Ovary (tissue), 9 donors: ENCODE data around the gene MTA1. TPM values are rescaled to one million over a fixed set of nuclear protein-coding genes. Genes with fewer than 3 reads are reported as not detected.
A peak's percentile ranks its signal among the peaks of the same experiment; 100 is the strongest.

ENCODE experiments used
- DNase-seq, 5 donors: peaks; one replicate each; pipeline ENCODE4 v3.0.0-alpha.2; 2019 to 2020
- H3K27ac ChIP-seq, 2 donors: fragments of 200-600 bp; one replicate each; pipeline versions ENCODE4 v1.5.1 to v1.8.0; 2019 to 2022
- H3K27me3 ChIP-seq: fragments of 200-600 bp; one replicate; pipeline ENCODE4 v1.8.0; 2022
- H3K36me3 ChIP-seq: fragments of 200-600 bp; sonication (generic); one replicate; pipeline ENCODE4 v1.5.1; 2019
- H3K4me1 ChIP-seq: one replicate; pipeline ENCODE4 v1.8.1; 2013; ENCODE audit warnings: mild to moderate bottlenecking, moderate library complexity; ENCODE audit not compliant: insufficient read depth
- H3K4me3 ChIP-seq: fragments of 200-600 bp; sonication (generic); one replicate; pipeline ENCODE4 v1.5.1; 2017
- H3K9me3 ChIP-seq, 2 donors: fragments of 200-600 bp in 1 of 2; sonication (generic) in 1 of 2; one replicate each; pipeline versions ENCODE4 v1.5.1 to v1.8.1; 2013 to 2019; ENCODE audit warnings: mild to moderate bottlenecking in 1 of 2, moderate library complexity in 1 of 2
- EP300 ChIP-seq: sonication (generic); formaldehyde crosslinking; IDR thresholded peaks from one replicate; pipeline ENCODE4 v1.6.1; 2017; ENCODE audit warnings: antibody characterized with exemption
- POLR2A ChIP-seq: fragments of 450-650 bp; IDR thresholded peaks from one replicate; pipeline ENCODE4 v1.6.1; 2017; ENCODE audit warnings: antibody characterized with exemption, mild to moderate bottlenecking, moderate library complexity
- WGBS, 3 donors: extraction: QIAGEN DNeasy Blood & Tissue Kit in 1 of 3; methylation state at CpG; one replicate each; pipeline versions ENCODE4 v1.1.5 to v1.1.7; 2013 to 2017; 5-methylcytosine and 5-hydroxymethylcytosine counted together
- intact Hi-C, 4 donors: fragments of 100-400 bp; cut with DNase I; formaldehyde crosslinking; loops; one replicate each; pipeline versions ENCODE4 v1.11.0 to v1.15.1; 2022 to 2023
- polyA plus RNA-seq, 2 donors: library from polyadenylated mRNA; stranded (reverse); fragments of 200-250 nt in 1 of 2; fragments of 350-450 nt in 1 of 2; fragmentation: Illumina TruSeq in 1 of 2; extraction: RNeasy Lipid Tissue Mini Kit (QIAGEN cat#74804) in 1 of 2; gene quantifications; one replicate each; pipeline ENCODE4 v1.2.3, GENCODE V29; 2013 to 2014
- total RNA-seq, 7 donors: library from RNA; depleted of rRNA in 2 of 7; stranded (reverse); fragments of >200 nt in 2 of 7; fragmentation: NEBNext Ultra II Directional in 3 of 7; extraction: Animal tissue kit (Norgen Biotek cat#: 25700) in 3 of 7; gene quantifications; one replicate each; pipeline versions ENCODE4 v1.1.0 to v1.2.4, GENCODE V29; 2016 to 2023
- TF ChIP-seq, protein P1 (sequence below), 3 donors: fragments of 450-650 bp in 2 of 3; fragments of 200-600 bp in 1 of 3; IDR thresholded peaks; one replicate each; pipeline versions ENCODE4 v1.5.1 to v1.8.0; 2016 to 2022; ENCODE audit warnings: antibody characterized with exemption in 3 of 3, mild to moderate bottlenecking in 1 of 3
- donor health status: DM: no; HTN: no; CAD: no; lungs with moderate emphysema.
- donor health status: DM: no; HTN: no; CAD: no.
- donor health status: Bipolar disorder and iron deficiency.
- donor health status: DM: yes; HTN: yes; CAD: no.
- donor health status: DM: no; HTN: no; CAD: no.
- donor health status: DM: yes; HTN: yes; CAD: no.

The MTA1 gene
- total and polyA plus RNA-seq, 9 donors: 23.0 to 128 (median 104) TPM

DNA sequence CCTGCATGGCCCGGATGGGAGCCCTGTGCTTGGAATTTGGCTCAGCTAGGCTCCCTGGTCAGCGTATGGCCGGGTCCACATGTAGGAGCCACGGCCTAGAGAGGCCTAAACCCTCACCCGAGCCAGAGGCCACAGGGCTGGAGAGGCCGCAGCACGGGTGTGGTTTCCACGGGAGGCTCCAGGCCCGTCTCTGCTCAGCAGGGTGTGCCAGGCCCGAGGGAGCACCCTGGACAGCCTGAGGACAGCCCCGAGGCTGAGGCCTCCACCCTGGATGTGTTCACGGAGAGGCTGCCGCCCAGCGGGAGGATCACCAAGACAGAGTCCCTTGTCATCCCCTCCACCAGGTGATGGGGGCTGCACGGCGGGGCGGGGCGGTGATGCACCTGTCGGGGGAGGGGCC lies 38.9 kb upstream of the MTA1 start:
- Histone ChIP-seq H3K27ac (no peak overlapping the region), H3K9me3 (no peaks in the 10 kb centered on the region), H3K4me1 (no peaks in the 10 kb centered on the region), H3K36me3 (no peaks in the 10 kb centered on the region), H3K4me3 (no peak overlapping the region), H3K27me3 (no peaks in the 10 kb centered on the region)
- 91 to 93% (median 93%) methylated on average over 18 to 19 of the region's 19 CpGs for WGBS, 3 donors
- TF ChIP-seq EP300: no peak
- TF ChIP-seq, protein P1, sequence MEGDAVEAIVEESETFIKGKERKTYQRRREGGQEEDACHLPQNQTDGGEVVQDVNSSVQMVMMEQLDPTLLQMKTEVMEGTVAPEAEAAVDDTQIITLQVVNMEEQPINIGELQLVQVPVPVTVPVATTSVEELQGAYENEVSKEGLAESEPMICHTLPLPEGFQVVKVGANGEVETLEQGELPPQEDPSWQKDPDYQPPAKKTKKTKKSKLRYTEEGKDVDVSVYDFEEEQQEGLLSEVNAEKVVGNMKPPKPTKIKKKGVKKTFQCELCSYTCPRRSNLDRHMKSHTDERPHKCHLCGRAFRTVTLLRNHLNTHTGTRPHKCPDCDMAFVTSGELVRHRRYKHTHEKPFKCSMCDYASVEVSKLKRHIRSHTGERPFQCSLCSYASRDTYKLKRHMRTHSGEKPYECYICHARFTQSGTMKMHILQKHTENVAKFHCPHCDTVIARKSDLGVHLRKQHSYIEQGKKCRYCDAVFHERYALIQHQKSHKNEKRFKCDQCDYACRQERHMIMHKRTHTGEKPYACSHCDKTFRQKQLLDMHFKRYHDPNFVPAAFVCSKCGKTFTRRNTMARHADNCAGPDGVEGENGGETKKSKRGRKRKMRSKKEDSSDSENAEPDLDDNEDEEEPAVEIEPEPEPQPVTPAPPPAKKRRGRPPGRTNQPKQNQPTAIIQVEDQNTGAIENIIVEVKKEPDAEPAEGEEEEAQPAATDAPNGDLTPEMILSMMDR (IDR thresholded peaks at IDR 0.05): no peak
- TF ChIP-seq POLR2A: no peak
- DNase-seq: peak in 1 of 5 donors; percentile 17
- intact Hi-C loops: loop anchor here in 1 of 4 donors (5.0 kb wide), 1 partner anchor 107 kb away; the partner anchor contains the start of gene CRIP1

DNA sequence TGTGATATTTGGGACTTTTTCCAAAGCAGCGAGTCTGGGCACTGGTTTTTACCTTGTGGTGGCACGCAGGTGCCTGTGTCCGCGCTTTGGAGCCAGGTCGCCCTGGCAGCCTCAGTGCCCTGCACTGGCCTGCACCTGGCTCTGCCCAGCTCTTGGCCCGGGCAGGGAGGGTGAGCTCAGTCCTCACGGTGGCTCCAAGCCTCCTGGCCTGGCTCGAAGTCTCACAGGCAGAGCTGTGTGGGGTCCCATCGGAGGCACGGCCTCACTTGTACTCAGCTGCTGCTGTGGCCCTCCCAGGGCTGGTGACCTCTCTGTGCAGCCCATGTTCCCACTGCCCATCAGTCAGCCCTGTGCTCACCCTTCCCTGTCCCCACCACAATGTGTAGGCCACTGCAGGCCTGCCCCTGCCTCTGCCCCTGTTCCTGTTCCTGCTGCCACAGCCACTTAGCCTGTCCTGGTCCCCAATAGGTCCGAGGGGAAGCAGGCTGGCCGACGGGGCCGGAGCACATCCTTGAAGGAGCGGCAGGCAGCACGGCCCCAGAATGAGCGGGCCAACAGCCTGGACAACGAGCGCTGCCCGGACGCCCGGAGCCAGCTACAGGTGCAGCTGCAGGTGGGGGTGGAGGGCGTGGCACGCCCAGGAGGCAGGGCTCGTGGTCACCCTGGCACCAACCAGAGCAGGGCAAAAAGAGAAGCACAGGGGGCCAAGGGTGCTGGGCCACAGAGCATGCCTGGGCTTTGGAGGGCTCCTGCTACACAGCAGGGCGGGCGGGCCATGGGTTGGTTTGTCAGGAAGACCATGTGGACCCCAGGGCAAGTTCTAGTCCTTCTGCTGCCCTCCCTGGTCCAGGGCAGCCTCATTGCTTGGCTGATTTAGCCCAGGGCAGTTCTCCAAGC lies 37.9 kb upstream of the MTA1 start:
- Histone ChIP-seq H3K27ac (no peak overlapping the region), H3K4me1 (no peaks in the 10 kb centered on the region), H3K27me3 (no peaks in the 10 kb centered on the region), H3K36me3 (no peaks in the 10 kb centered on the region), H3K4me3 (no peak overlapping the region), H3K9me3 (no peaks in the 10 kb centered on the region)
- intact Hi-C loops: loop anchor here in 1 of 4 donors (5.0 kb wide), 1 partner anchor 106 kb away; the partner anchor contains the start of gene CRIP1
- 89 to 98% (median 94%) methylated on average over 23 to 27 of the region's 27 CpGs for WGBS, 3 donors
- TF ChIP-seq EP300: no peak
- TF ChIP-seq, protein P1 (IDR thresholded peaks at IDR 0.05): no peak
- TF ChIP-seq POLR2A: no peak
- no peak for DNase-seq

DNA sequence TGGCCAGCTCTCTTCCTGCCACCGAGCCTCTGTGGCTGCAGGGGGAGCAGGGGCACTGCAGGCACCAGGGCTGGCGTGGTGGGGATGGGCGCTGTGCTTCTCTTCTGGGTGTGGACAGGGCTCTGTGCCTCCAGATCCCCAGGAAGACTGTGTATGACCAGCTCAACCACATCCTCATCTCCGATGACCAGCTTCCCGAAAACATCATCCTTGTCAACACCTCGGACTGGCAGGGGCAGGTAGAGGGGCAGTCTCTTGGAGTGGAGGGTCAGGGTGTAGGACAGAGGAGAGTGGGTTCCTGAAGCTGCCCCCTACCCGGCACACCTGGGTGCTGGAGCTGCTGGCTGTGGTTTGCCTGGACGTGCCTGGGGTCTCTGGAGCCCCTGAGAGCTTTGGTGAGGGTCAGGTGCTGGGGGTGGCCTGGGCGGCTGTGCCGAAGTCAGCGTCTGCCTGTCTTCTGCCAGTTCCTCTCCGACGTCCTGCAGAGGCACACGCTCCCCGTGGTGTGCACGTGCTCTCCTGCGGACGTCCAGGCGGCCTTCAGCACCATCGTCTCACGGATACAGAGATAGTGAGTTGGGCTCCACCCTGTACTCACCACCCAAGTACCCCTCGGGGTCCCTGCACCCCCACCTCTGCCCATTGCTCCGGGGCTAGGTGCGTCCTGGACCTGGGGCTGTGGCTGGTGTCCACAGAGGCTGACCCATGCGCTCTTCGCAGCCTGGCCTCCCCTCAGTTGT lies 37.1 kb upstream of the MTA1 start:
- WGBS, 3 donors: 91 to 94% (median 92%) methylated on average over 26 of the region's 26 CpGs
- no peaks in the 10 kb centered on the region for H3K4me1 ChIP-seq
- H3K36me3 ChIP-seq: no peaks in the 10 kb centered on the region
- H3K27ac ChIP-seq: no peak overlapping the region
- no peak overlapping the region for H3K4me3 ChIP-seq
- no peak for TF ChIP-seq POLR2A
- TF ChIP-seq EP300: no peak
- TF ChIP-seq, protein P1 (IDR thresholded peaks at IDR 0.05): no peak
- H3K27me3 ChIP-seq: no peaks in the 10 kb centered on the region
- intact Hi-C loops: loop anchor here in 1 of 4 donors (5.0 kb wide), 1 partner anchor 105 kb away; the partner anchor contains the start of gene CRIP1
- H3K9me3 ChIP-seq: no peaks in the 10 kb centered on the region
- no peak for DNase-seq

DNA sequence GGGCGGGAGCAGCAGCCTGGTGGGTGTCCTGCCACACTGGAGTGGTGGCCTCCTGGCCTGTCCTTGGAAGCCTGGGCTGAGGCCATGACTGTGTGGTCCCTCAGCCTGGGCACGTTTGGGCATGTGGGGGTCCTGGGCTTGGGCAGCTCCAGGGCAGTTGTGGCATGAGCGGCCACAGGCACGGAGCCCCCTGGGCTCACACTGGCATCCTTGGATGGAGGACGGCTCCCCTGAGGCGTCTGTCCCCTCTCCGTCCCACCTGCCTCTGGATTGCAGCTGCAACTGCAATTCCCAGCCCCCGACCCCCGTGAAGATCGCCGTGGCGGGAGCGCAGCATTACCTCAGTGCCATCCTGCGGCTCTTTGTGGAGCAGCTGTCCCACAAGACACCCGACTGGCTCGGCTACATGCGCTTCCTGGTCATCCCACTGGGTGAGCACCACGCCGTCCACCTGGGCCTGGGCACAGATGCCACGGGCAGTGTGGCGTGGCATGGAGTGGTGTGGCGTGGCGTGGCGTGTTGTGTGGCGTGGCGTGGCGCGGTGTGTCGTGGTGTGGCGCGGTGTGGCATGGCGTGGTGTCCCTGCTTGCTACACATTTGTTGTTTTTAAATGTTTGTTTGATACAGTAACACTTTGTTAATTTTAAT lies 36.4 kb upstream of the MTA1 start:
- H3K27ac ChIP-seq: no peak overlapping the region
- no peaks in the 10 kb centered on the region for H3K9me3 ChIP-seq
- no peaks in the 10 kb centered on the region for H3K4me1 ChIP-seq
- WGBS, 3 donors: 95 to 98% (median 97%) methylated on average over 28 to 32 of the region's 32 CpGs
- no peak for TF ChIP-seq POLR2A
- DNase-seq: no peak
- H3K36me3 ChIP-seq: no peaks in the 10 kb centered on the region
- no peaks in the 10 kb centered on the region for H3K27me3 ChIP-seq
- intact Hi-C loops: loop anchor here in 1 of 4 donors (5.0 kb wide), 1 partner anchor 104 kb away; the partner anchor contains the start of gene CRIP1
- no peak overlapping the region for H3K4me3 ChIP-seq
